NCI-H128 (cell line): Measurements from ENCODE around the gene FCHO2.

Experiments
- DNase-seq: peaks from one replicate; lab custom pipeline; 2025; ENCODE audit not compliant: unreplicated experiment; lab: John Stamatoyannopoulos, UW

FCHO2 gene

GRCh38 chr5:73106335-73106734 lies 150.5 kb downstream of the FCHO2 start:
- DNase-seq, result no peak

DNA sequence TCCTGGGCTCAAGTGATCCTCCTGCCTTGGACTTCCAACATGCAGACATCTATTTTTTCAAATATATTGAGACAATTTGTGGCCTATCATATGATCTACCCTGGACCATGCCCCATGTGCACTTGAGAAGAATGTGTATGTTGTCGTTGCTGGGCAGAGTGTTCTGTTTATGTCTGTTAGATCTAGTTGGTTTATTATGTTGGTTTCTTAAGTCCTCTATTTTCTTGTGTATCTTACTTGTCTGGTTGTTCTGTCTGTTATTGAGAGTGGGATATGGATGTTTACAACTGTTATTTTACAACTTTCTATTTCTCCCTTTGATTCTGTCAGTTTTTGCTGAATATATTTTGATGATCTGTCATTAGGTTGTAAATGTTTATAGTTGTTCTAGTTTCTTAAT lies 154.3 kb downstream of the FCHO2 start:
- DNase-seq, result no peak

DNA sequence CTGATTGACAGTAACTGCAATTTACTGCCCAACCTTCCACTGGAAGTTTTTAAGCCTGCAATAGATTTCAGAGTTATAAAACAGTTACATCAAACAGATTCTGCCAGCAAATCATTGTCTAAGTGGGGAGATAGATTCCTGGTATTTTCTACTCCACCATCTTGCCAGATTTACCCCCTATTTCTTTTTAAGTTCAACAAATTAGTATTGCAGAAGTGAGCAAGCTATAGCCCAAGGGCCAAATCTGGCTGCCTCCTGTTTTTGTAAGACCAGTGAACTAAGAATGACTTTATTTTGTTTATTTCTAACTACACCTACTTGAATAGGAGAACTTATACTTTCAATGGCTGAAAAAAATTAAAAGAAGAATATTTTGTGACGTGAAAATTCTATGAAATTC lies 155.7 kb downstream of the FCHO2 start:
- DNase-seq, result no peak

DNA sequence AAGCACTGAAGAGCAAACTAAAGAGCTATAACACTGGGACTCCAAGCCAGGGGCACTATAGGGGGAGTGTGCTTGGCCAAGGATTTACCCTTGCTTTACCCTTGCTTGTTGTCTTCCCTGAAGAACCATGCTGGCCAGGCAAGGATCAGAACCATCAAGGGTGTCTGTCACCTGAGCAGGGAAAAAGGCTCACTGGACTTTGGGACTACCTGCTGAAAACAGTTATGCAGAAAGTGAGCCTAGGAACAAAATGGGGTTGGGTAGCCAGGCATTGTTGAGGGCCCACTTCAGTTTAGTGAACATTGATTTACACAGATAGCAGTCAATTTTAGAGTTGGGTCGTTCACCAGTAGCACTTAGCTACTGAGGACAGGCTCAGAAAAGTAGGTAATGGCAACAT lies 156.5 kb downstream of the FCHO2 start:
- DNase-seq, result no peak

DNA sequence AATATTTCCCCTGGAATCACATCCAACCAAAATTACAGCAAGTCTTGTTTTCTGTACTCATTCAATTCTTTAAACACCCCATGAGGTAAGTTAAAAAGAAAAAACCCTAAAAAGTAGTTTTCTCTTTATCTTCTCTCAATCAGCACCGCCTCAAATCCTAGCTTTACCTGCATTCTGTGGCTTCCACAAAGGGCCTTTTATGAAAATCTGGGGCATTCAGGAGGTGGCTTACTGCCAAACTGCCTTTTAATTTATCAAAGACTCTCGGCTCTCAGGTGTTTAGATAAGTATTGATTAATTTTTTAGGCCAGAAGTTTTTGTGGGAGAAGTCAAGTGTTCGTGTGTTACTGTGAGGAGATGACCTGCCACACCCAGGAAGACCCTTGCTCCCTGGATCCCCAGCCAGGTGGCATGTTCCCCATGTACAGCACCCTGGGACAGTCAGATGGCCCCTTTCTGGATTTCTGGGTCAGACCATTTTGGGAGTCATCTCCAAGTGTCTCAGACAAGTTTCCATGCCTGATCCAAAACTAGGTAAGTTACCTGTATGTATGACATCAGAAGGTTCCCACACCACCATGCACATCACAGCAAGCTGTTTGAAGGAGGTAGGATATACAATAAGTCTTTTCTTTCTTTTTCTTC lies 158.3 kb downstream of the FCHO2 start:
- DNase-seq, result no peak

DNA sequence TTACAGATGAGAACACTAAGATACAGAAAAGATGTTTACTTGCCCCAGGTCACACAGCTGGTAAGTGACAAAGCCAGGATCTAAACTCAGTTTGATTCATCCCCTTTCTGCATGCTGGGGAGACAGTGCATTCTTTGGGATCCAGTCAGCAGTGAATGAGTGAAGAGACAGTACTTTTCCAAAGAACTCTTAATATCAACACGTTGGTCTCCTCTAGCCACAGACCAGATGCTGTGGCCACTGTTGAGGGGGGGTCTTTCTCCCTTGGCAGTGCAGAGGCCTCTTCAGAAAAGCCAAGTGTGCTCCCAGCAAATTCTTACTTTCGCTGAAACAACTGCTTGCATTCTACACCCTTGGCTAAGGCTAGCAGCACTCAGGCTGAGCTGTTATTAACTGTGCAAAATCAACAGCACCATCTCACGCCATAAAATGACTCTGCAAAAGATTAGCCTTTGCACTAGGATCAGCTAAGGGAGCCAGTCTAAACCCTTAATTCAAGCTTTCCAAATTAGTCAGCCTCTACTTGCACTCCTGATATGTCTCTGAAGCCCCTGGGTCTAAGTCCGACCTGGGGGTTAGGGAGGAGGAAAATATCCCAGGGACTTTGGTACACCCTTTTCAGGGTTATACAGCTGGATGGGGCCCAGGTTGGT lies 159.7 kb downstream of the FCHO2 start:
- no peak for DNase-seq

GRCh38 chr5:73116506-73116905 lies 160.7 kb downstream of the FCHO2 start:
- DNase-seq, result no peak

- no peak for DNase-seq
Observed at GRCh38 chr5:73117088-73117740, 161.4 kb downstream of the FCHO2 start.

DNA sequence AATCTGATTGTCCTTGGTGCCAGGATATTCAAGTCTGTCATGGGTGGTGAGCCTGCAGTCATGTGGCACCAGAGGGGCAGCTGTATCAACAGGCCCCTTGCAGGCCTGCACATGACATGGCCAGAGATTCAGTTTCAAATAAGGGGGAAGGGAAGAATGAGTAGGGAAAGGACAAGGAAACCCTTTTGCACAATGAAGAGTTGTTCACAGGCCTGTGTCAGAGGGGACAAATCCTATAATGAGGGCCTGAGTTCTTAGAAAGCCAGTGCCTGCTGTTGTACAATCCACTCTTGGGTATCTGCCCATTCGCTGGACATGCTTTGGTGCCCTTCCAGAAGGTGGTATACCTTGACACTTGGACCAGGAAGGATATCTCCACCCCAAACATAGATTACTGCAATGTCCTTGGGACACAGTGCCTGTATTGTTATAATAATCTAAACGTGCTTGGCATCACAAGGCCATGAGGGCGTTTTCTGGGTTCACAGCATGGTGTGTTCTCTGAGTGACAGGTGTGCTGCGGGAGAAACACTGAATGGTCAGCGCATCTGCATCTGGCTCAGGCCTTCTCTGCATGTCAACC lies 162.6 kb downstream of the FCHO2 start:
- DNase-seq, result no peak

DNA sequence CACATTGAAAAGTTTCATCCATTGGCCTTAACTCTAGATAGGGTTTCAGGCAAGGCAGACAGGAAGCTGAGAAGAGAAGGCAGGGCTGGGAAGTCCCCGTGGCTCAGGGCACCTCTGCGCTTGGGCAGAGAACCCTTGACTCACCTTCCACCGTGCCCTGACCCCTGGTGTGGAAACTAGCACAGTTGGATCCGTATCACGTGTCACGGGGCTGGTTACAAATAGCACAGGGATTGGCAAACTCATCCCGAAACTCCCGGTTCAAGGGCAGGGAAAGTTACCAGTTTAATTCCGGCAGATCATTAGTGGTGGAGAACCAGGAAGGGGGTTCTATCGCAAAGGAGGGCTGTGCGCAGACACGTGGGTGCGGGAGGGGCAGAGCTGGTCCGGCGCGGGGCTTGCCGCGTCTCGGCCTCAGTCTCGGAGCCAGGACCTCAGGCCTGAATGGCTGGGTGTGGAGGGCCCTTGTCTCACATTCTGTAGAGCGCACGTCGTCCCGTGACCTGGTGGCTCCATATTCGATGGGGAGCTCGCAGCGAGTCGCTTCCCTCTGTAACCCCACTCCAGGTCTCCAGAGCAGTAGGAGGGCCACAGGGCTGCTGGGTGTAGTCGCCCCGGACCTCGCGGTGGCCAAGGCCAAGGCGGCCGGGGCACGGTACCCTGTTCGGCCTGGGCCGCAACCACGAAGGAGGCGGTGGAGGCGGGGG lies 163.8 kb downstream of the FCHO2 start:
- no peak for DNase-seq

DNA sequence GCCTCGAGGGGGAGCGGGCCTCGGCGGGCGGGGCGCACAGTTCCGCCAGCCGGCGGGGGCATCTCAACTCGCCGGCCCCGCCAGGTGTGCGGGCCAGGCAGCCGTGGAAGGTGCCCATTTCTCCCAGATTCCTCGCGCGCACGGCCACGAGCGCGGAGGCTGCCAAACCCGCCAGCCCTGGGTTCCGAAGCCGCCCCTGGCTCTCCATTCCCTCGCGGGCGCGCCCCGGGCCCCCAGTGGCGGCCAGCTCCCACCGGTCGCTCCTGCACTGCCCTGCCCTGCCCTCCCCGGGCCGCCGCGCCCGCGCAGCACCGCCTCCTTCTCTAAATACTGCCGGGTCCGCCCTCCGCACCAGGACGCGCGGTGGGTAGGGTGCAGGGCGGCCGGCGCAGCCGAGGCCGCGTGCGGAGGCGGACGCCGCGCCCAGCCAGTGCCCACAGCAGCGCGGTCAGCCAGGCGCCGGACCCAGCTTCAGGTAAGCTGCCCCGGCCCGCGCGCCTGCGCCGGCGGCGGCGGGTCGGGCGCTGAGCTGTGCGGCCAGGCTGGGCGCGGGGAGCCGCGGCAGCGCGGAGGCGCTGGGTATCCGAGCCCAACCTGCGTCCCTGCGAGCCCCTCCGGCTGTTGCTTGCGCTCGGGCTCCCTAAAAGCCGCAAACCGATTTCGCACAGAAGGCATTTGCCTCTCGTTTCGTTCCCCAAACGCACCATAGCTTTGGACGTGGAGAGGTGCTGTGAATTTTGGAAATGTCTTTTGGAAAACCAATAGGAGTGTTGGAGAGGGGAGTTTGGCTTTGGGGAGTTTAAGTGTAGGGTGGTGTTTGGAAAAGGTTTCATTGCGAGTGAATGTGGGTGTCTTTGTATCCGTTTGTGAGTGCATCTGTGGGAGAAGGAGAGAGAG lies 164.6 kb downstream of the FCHO2 start, which contains the start of gene TMEM171:
Gene TMEM171 (plus strand): TSS at position 354 of the 897 bp plus-strand sequence. CDS start 2,799 bp downstream, outside the sequence.
- DNase-seq, result no peak

GRCh38 chr5:73121119-73121463 lies 165.2 kb downstream of the FCHO2 start:
- DNase-seq, result no peak

- no peak for DNase-seq
Observed at GRCh38 chr5:73122875-73123810, 167.3 kb downstream of the FCHO2 start.

- DNase-seq, result no peak
Observed at GRCh38 chr5:73125289-73125688, 169.4 kb downstream of the FCHO2 start.

GRCh38 chr5:73126381-73126780 lies 170.5 kb downstream of the FCHO2 start:
- no peak for DNase-seq

- DNase-seq, result no peak
Observed at GRCh38 chr5:73126957-73127356, 171.1 kb downstream of the FCHO2 start.

DNA sequence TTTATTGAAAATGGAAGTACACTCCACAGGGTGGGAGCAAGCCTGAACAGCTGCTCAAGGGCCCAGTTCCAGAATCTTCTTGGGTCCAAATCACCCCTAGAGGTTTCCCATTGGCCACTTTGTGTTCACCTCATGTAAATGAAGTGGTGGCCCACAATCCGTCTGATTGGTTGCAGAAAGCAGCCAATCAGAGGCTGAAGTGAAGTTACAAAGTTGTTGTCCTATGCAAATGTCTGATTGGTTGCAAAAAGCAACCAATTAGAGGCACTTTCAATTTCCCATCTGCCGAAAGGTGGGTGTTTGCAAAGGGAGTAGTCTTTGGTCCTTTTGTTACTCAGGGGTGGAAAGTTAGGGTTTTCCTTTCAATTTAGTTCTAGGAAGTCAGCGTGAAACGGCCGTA lies 173.3 kb downstream of the FCHO2 start:
- no peak for DNase-seq

DNA sequence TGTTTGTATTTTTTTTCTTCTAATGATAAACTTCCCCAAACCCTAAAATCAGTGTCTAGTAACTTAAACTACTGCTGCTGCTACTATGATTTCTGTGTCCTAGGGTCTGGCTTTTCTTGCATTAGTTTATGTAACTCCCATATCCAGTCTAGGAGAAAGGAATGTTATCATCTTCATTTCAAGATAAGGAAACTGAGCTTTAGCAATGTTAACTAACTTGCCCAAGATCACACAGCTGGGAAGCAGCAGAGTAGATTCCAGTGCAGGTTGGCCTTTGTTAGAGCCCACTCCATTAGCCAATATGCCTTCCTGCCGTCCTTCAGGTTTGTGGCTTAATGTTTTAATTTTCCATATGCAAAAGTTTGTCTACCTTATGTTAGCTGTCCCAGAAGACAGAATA lies 175.0 kb downstream of the FCHO2 start:
- no peak for DNase-seq

DNA sequence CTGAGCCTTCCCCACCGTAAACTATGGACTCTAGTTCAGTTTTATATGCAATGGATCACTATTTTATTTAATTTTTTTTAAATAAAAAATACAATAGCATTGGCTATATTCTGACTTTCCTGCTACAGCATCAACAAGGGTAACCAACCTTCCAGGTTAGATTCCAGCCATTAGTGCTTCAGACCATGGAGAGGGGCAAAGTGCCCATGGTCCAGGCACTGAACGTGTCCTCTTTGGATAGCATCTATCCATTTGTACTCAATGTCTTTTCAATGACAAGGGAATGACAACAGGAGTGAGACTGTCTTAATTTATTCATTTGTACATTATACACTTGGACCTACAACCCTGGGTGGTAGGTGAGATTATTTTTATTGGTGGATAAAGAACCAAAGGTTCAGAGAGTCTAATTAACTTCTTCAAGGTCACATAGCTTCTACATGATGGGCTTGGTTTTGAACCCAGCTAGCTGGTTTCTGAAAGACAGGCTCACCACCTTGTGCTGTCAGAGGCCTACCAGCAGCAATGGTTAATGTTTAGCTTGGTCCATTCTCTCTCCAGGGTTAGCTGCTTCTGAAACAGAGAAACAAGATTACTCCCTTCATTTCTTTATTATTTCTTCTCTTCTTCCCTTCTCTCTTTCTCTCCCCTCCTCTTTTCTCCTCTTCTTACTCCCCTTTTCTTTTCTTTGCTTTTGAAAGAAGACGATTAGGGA lies 176.0 kb downstream of the FCHO2 start:
- no peak for DNase-seq
